ENCODE results near the gene FN3K.

Gene FN3K

GRCh38 chr17:82795615-82796014 lies 60.2 kb downstream of the FN3K start:
- no peak for DNase-seq (ENCODE audit: low read depth)

- no peak for DNase-seq (ENCODE audit: low read depth)
Measured at GRCh38 chr17:82797061-82797460, 61.6 kb downstream of the FN3K start.

GRCh38 chr17:82798752-82799151 lies 63.3 kb downstream of the FN3K start:
- DNase-seq (ENCODE audit: low read depth) = no peak

GRCh38 chr17:82799591-82799990 lies 64.2 kb downstream of the FN3K start:
- DNase-seq (ENCODE audit: low read depth) = no peak

All from activated T-cell treated with anti-CD3 and anti-CD28 coated beads for 24 hours (primary cell).